ENCODE data around the gene EDEM3.
"Not testable (repeated sequence)": the region's sequence is repeated elsewhere in the genome, so short reads cannot be mapped to it uniquely, and the experiment has no call there.

The EDEM3 gene

DNA sequence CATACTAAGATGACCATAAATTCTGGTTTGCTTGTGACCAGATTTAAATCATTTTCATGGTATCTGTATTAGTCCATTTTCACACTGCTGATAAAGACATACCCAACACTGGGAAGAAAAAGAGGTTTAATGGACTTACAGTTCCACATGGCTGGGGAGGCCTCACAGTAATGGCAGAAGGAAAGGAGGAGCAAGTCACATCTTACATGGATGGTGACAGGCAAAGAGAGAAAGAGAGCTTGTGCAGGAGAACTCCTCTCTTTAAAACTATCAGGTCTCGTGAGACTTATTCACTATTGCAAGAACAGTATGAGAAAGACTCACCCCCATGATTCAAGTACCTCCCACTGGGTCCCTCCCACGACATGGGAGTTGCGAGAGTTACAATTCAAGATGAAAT is 8.9 kb upstream of the EDEM3 start:
- H3K9me3 ChIP-seq (replicated peaks in 1 of 2; ENCODE audit: control insufficient read depth in 2 of 2, insufficient read depth in 1 of 2, low read depth in 1 of 2, low read length in 2 of 2); H2BK15ac ChIP-seq (ENCODE audit: low read length); DNase-seq (ENCODE audit: low spot score); H3K27ac ChIP-seq (replicated peaks; ENCODE audit: low read length); H2AFZ ChIP-seq (ENCODE audit: low read length); H3K27me3 ChIP-seq (ENCODE audit: control insufficient read depth in 3 of 3, insufficient read depth in 3 of 3, low read depth in 1 of 3, low read length in 3 of 3); H4K8ac ChIP-seq (ENCODE audit: low read depth, low read length); H3K4ac ChIP-seq (ENCODE audit: low read length); H4K91ac ChIP-seq (ENCODE audit: low read depth, low read length, poor library complexity); H3K23ac ChIP-seq (ENCODE audit: low read depth, low read length, poor library complexity); H2BK5ac ChIP-seq (ENCODE audit: low read length); H3K4me1 ChIP-seq (ENCODE audit: control insufficient read depth in 2 of 2, insufficient read depth in 1 of 2, low read depth in 1 of 2, low read length in 2 of 2); H3K4me3 ChIP-seq (ENCODE audit: low read length in 2 of 2); H3K14ac ChIP-seq (ENCODE audit: low read length); H3K79me1 ChIP-seq (ENCODE audit: low read depth, low read length); H2BK120ac ChIP-seq (ENCODE audit: low read depth, low read length); H3K9ac ChIP-seq (ENCODE audit: low read depth, low read length, poor library complexity); H2BK12ac ChIP-seq (ENCODE audit: low read length); H3K36me3 ChIP-seq (replicated peaks in 1 of 2; ENCODE audit: control insufficient read depth in 2 of 2, insufficient read depth in 2 of 2, low read length in 2 of 2); H2AK5ac ChIP-seq (ENCODE audit: low read depth, low read length); H3K4me2 ChIP-seq (ENCODE audit: insufficient read depth, low read length, poor library complexity, severe bottlenecking); H3K18ac ChIP-seq (ENCODE audit: low read length): not testable (repeated sequence)
- no CpG with 5 or more reads among the region's 3 CpGs for WGBS, 2 donors (ENCODE audit: extremely low coverage in 2 of 2, insufficient read length in 2 of 2, insufficient replicate concordance in 1 of 2)

- Histone ChIP-seq H3K27ac (replicated peaks; ENCODE audit: low read length) (no peak overlapping the region), H3K36me3 (replicated peaks in 1 of 2; ENCODE audit: control insufficient read depth in 2 of 2, insufficient read depth in 2 of 2, low read length in 2 of 2) (no peaks in the 10 kb centered on the region), H3K23ac (ENCODE audit: low read depth, low read length, poor library complexity) (no peak overlapping the region), H4K91ac (ENCODE audit: low read depth, low read length, poor library complexity) (no peak overlapping the region), H3K9me3 (replicated peaks in 1 of 2; ENCODE audit: control insufficient read depth in 2 of 2, insufficient read depth in 1 of 2, low read depth in 1 of 2, low read length in 2 of 2) (no peaks in the 10 kb centered on the region), H3K4me2 (ENCODE audit: insufficient read depth, low read length, poor library complexity, severe bottlenecking) (no peak overlapping the region), H2BK15ac (ENCODE audit: low read length) (no peak overlapping the region), H3K9ac (ENCODE audit: low read depth, low read length, poor library complexity) (no peak overlapping the region), H3K4me1 (ENCODE audit: control insufficient read depth in 2 of 2, insufficient read depth in 1 of 2, low read depth in 1 of 2, low read length in 2 of 2) (no peaks in the 10 kb centered on the region), H2BK12ac (ENCODE audit: low read length) (no peak overlapping the region), H3K14ac (ENCODE audit: low read length) (no peak overlapping the region), H2AK5ac (ENCODE audit: low read depth, low read length) (no peak overlapping the region), H3K4ac (ENCODE audit: low read length) (no peak overlapping the region), H3K4me3 (ENCODE audit: low read length in 2 of 2) (no peak overlapping the region), H2AFZ (ENCODE audit: low read length) (no peak overlapping the region), H3K79me1 (ENCODE audit: low read depth, low read length) (no peaks in the 10 kb centered on the region), H2BK5ac (ENCODE audit: low read length) (no peak overlapping the region), H2BK120ac (ENCODE audit: low read depth, low read length) (no peak overlapping the region), H3K18ac (ENCODE audit: low read length) (no peak overlapping the region), H4K8ac (ENCODE audit: low read depth, low read length) (no peak overlapping the region), H3K27me3 (ENCODE audit: control insufficient read depth in 3 of 3, insufficient read depth in 3 of 3, low read depth in 1 of 3, low read length in 3 of 3) (peaks cover 0 to 6% (median 0%) of the 10 kb centered on the region in 3 experiments)
- WGBS, 2 donors (ENCODE audit: extremely low coverage in 2 of 2, insufficient read length in 2 of 2, insufficient replicate concordance in 1 of 2) = no CpG with 5 or more reads among the region's 4 CpGs
- DNase-seq (ENCODE audit: low spot score) = no peak
These were observed 7.4 kb upstream of the EDEM3 start for GRCh38 chr1:184761969-184762485.

DNA sequence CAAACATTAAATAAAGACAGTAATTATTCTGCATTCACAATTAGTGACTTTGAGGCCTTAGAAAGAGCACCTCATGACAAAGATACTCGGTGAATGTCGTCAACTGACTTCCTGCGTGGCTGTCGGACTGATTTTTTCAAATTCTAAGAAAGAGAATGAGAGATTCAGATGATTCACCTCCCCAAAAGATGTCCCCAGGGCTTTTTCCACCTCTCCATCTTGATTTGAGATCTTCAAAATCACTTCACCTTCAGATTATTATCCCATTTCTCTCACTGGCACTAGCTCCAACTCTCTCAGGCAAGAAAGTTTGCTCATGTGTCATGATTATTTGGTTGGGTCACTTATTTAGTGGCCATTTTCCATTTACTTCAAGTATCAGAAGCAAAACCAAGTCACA is 5.0 kb upstream of the EDEM3 start:
- no peak overlapping the region for H3K27ac ChIP-seq (replicated peaks; ENCODE audit: low read length)
- no CpG with 5 or more reads among the region's 4 CpGs for WGBS, 2 donors (ENCODE audit: extremely low coverage in 2 of 2, insufficient read length in 2 of 2, insufficient replicate concordance in 1 of 2)
- H3K23ac ChIP-seq (ENCODE audit: low read depth, low read length, poor library complexity) = no peak overlapping the region

GRCh38 chr1:184759112-184759511 is 4.5 kb upstream of the EDEM3 start:
- Histone ChIP-seq H2AFZ (ENCODE audit: low read length) (no peak overlapping the region), H3K36me3 (replicated peaks in 1 of 2; ENCODE audit: control insufficient read depth in 2 of 2, insufficient read depth in 2 of 2, low read length in 2 of 2) (no peaks in the 10 kb centered on the region)
- no CpG with 5 or more reads among the region's 1 CpG for WGBS, 2 donors (ENCODE audit: extremely low coverage in 2 of 2, insufficient read length in 2 of 2, insufficient replicate concordance in 1 of 2)

More for the DNA sequence above, 5.0 kb upstream of the EDEM3 start:
- Histone ChIP-seq H2AFZ (ENCODE audit: low read length) (no peak overlapping the region), H3K14ac (ENCODE audit: low read length) (no peak overlapping the region), H2BK12ac (ENCODE audit: low read length) (no peak overlapping the region), H4K8ac (ENCODE audit: low read depth, low read length) (no peak overlapping the region), H3K9me3 (replicated peaks in 1 of 2; ENCODE audit: control insufficient read depth in 2 of 2, insufficient read depth in 1 of 2, low read depth in 1 of 2, low read length in 2 of 2) (no peaks in the 10 kb centered on the region), H4K91ac (ENCODE audit: low read depth, low read length, poor library complexity) (no peak overlapping the region), H3K18ac (ENCODE audit: low read length) (no peak overlapping the region), H2AK5ac (ENCODE audit: low read depth, low read length) (no peak overlapping the region), H3K27me3 (ENCODE audit: control insufficient read depth in 3 of 3, insufficient read depth in 3 of 3, low read depth in 1 of 3, low read length in 3 of 3) (peaks cover 0 to 11% (median 2%) of the 10 kb centered on the region in 3 experiments), H2BK120ac (ENCODE audit: low read depth, low read length) (no peak overlapping the region), H3K36me3 (replicated peaks in 1 of 2; ENCODE audit: control insufficient read depth in 2 of 2, insufficient read depth in 2 of 2, low read length in 2 of 2) (no peaks in the 10 kb centered on the region), H3K4me1 (ENCODE audit: control insufficient read depth in 2 of 2, insufficient read depth in 1 of 2, low read depth in 1 of 2, low read length in 2 of 2) (no peaks in the 10 kb centered on the region), H2BK15ac (ENCODE audit: low read length) (no peak overlapping the region), H3K79me1 (ENCODE audit: low read depth, low read length) (no peaks in the 10 kb centered on the region), H3K4ac (ENCODE audit: low read length) (no peak overlapping the region), H3K9ac (ENCODE audit: low read depth, low read length, poor library complexity) (no peak overlapping the region), H3K4me3 (ENCODE audit: low read length in 2 of 2) (no peak overlapping the region), H2BK5ac (ENCODE audit: low read length) (no peak overlapping the region), H3K4me2 (ENCODE audit: insufficient read depth, low read length, poor library complexity, severe bottlenecking) (no peak overlapping the region)
- no peak for DNase-seq (ENCODE audit: low spot score)

More at GRCh38 chr1:184759112-184759511, 4.5 kb upstream of the EDEM3 start:
- Histone ChIP-seq H3K18ac (ENCODE audit: low read length) (no peak overlapping the region), H3K4ac (ENCODE audit: low read length) (no peak overlapping the region), H3K27me3 (ENCODE audit: control insufficient read depth in 3 of 3, insufficient read depth in 3 of 3, low read depth in 1 of 3, low read length in 3 of 3) (peaks cover 0 to 11% (median 2%) of the 10 kb centered on the region in 3 experiments), H4K8ac (ENCODE audit: low read depth, low read length) (no peak overlapping the region), H3K4me2 (ENCODE audit: insufficient read depth, low read length, poor library complexity, severe bottlenecking) (no peak overlapping the region), H4K91ac (ENCODE audit: low read depth, low read length, poor library complexity) (no peak overlapping the region), H3K4me1 (ENCODE audit: control insufficient read depth in 2 of 2, insufficient read depth in 1 of 2, low read depth in 1 of 2, low read length in 2 of 2) (no peaks in the 10 kb centered on the region), H2BK5ac (ENCODE audit: low read length) (no peak overlapping the region), H3K14ac (ENCODE audit: low read length) (no peak overlapping the region), H3K79me1 (ENCODE audit: low read depth, low read length) (no peaks in the 10 kb centered on the region), H2BK12ac (ENCODE audit: low read length) (no peak overlapping the region), H3K9me3 (replicated peaks in 1 of 2; ENCODE audit: control insufficient read depth in 2 of 2, insufficient read depth in 1 of 2, low read depth in 1 of 2, low read length in 2 of 2) (no peaks in the 10 kb centered on the region), H3K23ac (ENCODE audit: low read depth, low read length, poor library complexity) (no peak overlapping the region), H3K4me3 (ENCODE audit: low read length in 2 of 2) (no peak overlapping the region), H2AK5ac (ENCODE audit: low read depth, low read length) (no peak overlapping the region), H3K9ac (ENCODE audit: low read depth, low read length, poor library complexity) (no peak overlapping the region), H3K27ac (replicated peaks; ENCODE audit: low read length) (no peak overlapping the region), H2BK15ac (ENCODE audit: low read length) (no peak overlapping the region), H2BK120ac (ENCODE audit: low read depth, low read length) (no peak overlapping the region)
- no peak for DNase-seq (ENCODE audit: low spot score)
